KMS-11 (cell line): ENCODE data around the gene DUSP9.

Source experiments
- H2AFZ ChIP-seq: fragments of 200-600 bp; sonication (generic); 2 replicates; pipeline ENCODE4 v1.6.1; 2016; ENCODE audit warnings: antibody characterized with exemption, mixed run types, low read depth
- H3K27ac ChIP-seq: fragments of 200-600 bp; sonication (generic); 2 replicates; pipeline ENCODE4 v1.6.1; 2016; ENCODE audit warnings: mild to moderate bottlenecking, mixed run types
- H3K27me3 ChIP-seq: fragments of 200-600 bp; sonication (generic); 2 replicates; pipeline ENCODE4 v1.6.1; 2017; ENCODE audit warnings: mild to moderate bottlenecking, low read depth, mixed run types, moderate library complexity; ENCODE audit not compliant: insufficient read depth
- H3K36me3 ChIP-seq: fragments of 200-600 bp; sonication (generic); 2 replicates; pipeline ENCODE4 v1.6.1; 2017; ENCODE audit warnings: mild to moderate bottlenecking, mixed run types; ENCODE audit not compliant: insufficient read depth
- H3K4me1 ChIP-seq: fragments of 200-600 bp; sonication (generic); 2 replicates; pipeline ENCODE4 v1.6.1; 2016; ENCODE audit warnings: mild to moderate bottlenecking, low read depth, mixed run types; ENCODE audit not compliant: poor library complexity, severe bottlenecking
- H3K4me2 ChIP-seq: fragments of 200-600 bp; sonication (generic); 2 replicates; pipeline ENCODE4 v1.7.0; 2016; ENCODE audit warnings: mild to moderate bottlenecking, mixed run types
- H3K4me3 ChIP-seq: fragments of 200-600 bp; sonication (generic); IDR thresholded peaks from 2 replicates; pipeline ENCODE4 v1.6.1; 2017; ENCODE audit warnings: low read depth, low read length, mixed read lengths; ENCODE audit not compliant: insufficient read depth
- H3K79me2 ChIP-seq: fragments of 200-600 bp; sonication (generic); 2 replicates; pipeline ENCODE4 v1.6.1; 2016; ENCODE audit warnings: low read depth, mixed run types; ENCODE audit not compliant: insufficient read depth
- H3K9ac ChIP-seq: fragments of 200-600 bp; sonication (generic); 2 replicates; pipeline ENCODE4 v1.6.1; 2016; ENCODE audit warnings: mild to moderate bottlenecking, mixed run types
- H4K20me1 ChIP-seq: fragments of 200-600 bp; sonication (generic); 2 replicates; pipeline ENCODE4 v1.6.1; 2016; ENCODE audit warnings: mild to moderate bottlenecking, mixed run types; ENCODE audit not compliant: insufficient read depth
- TF ChIP-seq, protein P1 (sequence below): fragments of 200-600 bp; sonication (generic); conservative IDR thresholded peaks from 2 replicates; pipeline ENCODE4 v1.6.1; 2017; ENCODE audit warnings: low read depth, mild to moderate bottlenecking, antibody characterized with exemption, low read length, moderate library complexity, mixed read lengths

The DUSP9 gene

GRCh38 chrX:153645151-153645550 is 1.9 kb upstream of the DUSP9 start:
- H4K20me1 ChIP-seq, result no peaks in the 10 kb centered on the region
- no peak overlapping the region for H3K9ac ChIP-seq
- no peaks in the 10 kb centered on the region for H3K36me3 ChIP-seq
- H3K4me3 ChIP-seq, result no peak overlapping the region
- peaks cover 40% of the 10 kb centered on the region; the same call in 1 of the 2 replicates for H3K27me3 ChIP-seq
- no peak overlapping the region for H3K4me2 ChIP-seq
- TF ChIP-seq, protein P1, sequence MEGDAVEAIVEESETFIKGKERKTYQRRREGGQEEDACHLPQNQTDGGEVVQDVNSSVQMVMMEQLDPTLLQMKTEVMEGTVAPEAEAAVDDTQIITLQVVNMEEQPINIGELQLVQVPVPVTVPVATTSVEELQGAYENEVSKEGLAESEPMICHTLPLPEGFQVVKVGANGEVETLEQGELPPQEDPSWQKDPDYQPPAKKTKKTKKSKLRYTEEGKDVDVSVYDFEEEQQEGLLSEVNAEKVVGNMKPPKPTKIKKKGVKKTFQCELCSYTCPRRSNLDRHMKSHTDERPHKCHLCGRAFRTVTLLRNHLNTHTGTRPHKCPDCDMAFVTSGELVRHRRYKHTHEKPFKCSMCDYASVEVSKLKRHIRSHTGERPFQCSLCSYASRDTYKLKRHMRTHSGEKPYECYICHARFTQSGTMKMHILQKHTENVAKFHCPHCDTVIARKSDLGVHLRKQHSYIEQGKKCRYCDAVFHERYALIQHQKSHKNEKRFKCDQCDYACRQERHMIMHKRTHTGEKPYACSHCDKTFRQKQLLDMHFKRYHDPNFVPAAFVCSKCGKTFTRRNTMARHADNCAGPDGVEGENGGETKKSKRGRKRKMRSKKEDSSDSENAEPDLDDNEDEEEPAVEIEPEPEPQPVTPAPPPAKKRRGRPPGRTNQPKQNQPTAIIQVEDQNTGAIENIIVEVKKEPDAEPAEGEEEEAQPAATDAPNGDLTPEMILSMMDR, result no peak
- H3K4me1 ChIP-seq, result no peaks in the 10 kb centered on the region
- no peaks in the 10 kb centered on the region for H3K79me2 ChIP-seq
- H3K27ac ChIP-seq, result no peak overlapping the region
- H2AFZ ChIP-seq, result no peak overlapping the region

DNA sequence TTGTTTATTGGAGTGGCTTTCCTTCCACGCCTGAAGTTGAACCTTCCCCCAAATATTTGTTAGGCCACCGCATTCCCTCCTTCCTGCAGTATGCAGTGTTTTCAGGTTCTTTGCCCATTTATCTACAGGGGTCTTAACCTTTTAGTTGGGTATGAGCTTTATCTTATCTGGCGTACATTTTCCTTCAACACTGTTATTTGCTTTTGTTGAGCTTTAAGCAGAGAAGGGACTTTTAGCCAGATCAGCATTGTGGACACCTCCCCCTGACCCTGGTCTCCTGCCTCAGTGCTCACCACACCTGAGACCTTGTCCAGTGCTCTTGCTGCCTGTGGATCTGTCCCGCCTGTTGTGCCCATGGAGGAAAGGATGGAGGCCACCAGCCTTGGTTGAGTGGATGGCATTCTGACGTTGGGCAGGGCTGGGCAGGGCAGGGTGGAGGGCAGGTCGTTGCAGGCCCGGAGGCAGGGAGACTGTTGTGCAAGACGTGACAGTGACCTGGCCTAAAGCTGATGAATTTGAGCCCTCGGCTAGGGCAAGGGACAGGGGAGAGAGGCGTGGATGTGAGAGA is 998 bp upstream of the DUSP9 start:
- TF ChIP-seq, protein P1, result no peak
- Histone ChIP-seq H3K79me2 (no peaks in the 10 kb centered on the region), H3K4me3 (no peak overlapping the region), H3K9ac (no peak overlapping the region), H3K4me2 (no peak overlapping the region), H3K27ac (no peak overlapping the region), H3K4me1 (no peaks in the 10 kb centered on the region), H3K27me3 (peaks cover 35% of the 10 kb centered on the region; the same call in 1 of the 2 replicates), H2AFZ (no peak overlapping the region), H3K36me3 (no peaks in the 10 kb centered on the region), H4K20me1 (no peaks in the 10 kb centered on the region)

DNA sequence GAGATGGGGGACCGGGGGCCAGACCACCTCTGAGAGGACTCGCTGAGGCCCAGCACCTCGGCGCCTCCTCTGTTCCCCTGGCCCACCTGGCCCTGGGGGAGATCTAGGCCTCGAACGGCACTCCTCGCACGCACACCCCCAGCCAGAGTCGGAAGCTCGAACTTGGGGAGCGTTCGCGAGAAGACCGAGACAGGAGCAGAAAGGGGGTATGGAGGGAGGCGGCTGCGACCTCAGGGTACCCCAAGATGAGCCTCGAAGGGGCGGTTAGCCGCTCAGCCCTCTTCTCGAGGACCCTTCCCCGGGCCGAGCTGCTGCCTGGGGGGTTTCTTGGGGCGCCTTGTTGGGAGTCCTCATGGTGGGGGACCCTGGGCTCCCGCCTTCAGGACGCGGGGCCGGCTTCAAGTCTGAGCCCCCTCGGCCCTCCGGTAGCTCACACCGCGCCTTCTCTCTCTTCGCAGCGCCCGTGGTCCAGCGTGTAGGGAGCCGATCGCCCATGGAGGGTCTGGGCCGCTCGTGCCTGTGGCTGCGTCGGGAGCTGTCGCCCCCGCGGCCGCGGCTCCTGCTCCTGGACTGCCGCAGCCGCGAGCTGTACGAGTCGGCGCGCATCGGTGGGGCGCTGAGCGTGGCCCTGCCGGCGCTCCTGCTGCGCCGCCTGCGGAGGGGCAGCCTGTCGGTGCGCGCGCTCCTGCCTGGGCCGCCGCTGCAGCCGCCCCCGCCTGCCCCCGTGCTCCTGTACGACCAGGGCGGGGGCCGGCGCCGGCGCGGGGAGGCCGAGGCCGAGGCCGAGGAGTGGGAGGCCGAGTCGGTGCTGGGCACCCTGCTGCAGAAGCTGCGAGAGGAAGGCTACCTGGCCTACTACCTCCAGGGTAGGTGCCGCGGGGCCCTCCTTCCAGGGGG is 706 bp downstream of the DUSP9 start:
- Histone ChIP-seq H3K27me3 (peaks cover 32% of the 10 kb centered on the region; the same call in 1 of the 2 replicates), H3K4me1 (no peaks in the 10 kb centered on the region), H2AFZ (no peak overlapping the region), H3K4me3 (no peak overlapping the region), H3K9ac (no peak overlapping the region), H3K36me3 (no peaks in the 10 kb centered on the region), H3K27ac (no peak overlapping the region), H3K79me2 (no peaks in the 10 kb centered on the region), H3K4me2 (no peak overlapping the region), H4K20me1 (no peaks in the 10 kb centered on the region)
- TF ChIP-seq, protein P1, result no peak

DNA sequence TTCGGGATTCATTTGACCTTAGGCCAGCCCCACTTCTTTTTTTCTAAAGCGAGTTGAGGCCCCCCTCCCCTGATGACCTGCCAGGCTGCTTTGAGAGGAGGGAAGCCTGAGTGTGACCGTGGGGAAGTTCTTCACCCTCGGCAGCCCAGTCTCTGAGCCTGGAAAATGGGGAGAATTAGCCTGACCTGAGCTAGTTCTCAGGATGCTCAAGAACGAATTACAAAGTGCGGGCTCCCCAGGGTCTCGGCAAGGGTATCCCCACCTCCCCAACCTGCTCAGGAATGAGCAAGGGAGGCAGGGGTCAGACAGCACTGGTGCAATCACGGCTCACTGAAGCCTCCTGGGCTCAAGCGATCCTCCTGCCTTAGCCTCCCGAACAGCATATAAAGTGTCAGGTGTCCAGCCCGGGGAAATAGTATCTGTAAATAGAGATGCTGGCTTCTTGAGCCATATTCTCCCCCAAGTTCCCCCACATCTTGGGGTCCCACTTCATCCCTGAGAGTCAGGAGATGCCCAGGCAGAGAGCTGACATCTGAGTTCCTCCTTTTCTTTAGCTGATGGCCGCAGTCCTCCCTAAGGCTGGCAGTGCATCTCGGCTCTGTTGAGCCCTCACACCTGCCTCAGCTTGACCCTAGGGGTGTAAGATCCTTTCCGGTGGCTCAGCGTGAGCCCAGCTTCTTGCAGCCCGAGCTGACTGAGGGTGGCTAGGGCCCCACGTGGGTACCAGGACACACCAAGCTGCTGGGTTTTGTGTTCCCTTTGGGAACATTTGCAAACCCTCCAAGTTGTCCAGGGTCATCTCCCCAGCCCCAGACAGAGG is 1.6 kb downstream of the DUSP9 start:
- H3K4me3 ChIP-seq, result no peak overlapping the region
- H3K27me3 ChIP-seq, result peaks cover 27% of the 10 kb centered on the region; the same call in 1 of the 2 replicates
- no peak overlapping the region for H3K27ac ChIP-seq
- no peak overlapping the region for H2AFZ ChIP-seq
- H3K79me2 ChIP-seq, result no peaks in the 10 kb centered on the region
- no peak overlapping the region for H3K9ac ChIP-seq
- H4K20me1 ChIP-seq, result no peaks in the 10 kb centered on the region
- H3K36me3 ChIP-seq, result no peaks in the 10 kb centered on the region
- H3K4me1 ChIP-seq, result no peaks in the 10 kb centered on the region
- no peak overlapping the region for H3K4me2 ChIP-seq
- TF ChIP-seq, protein P1, result no peak
